SK-N-SH treated with all-trans-retinoic acid at 6 μM for 48 hours (cell line): ENCODE data around the gene PPEF1.

ENCODE experiments used
- ATAC-seq: fragments of 200-7000 bp; cut with Tn5 transposase; 3 replicates; pipeline ENCODE4 v1.9.1; 2020; ENCODE audit warnings: mild to moderate bottlenecking, moderate library complexity
- ARNTL ChIP-seq: fragments of 450-650 bp; formaldehyde crosslinking; IDR thresholded peaks from 2 replicates; pipeline ENCODE4 v1.5.0; 2020; ENCODE audit warnings: low read depth, mild to moderate bottlenecking, moderate library complexity, borderline replicate concordance
- BACH2 ChIP-seq: fragments of 250-450 bp; sonication (Bioruptor Pico); IDR thresholded peaks from 2 replicates; pipeline ENCODE4 v1.9.0; 2021; ENCODE audit warnings: mild to moderate bottlenecking, borderline replicate concordance
- CSDC2 ChIP-seq: fragments of 250-450 bp; sonication (Bioruptor Pico); IDR thresholded peaks from 2 replicates; pipeline ENCODE4 v1.5.0; 2020; ENCODE audit warnings: mild to moderate bottlenecking, moderate library complexity
- CSRNP3 ChIP-seq: fragments of 250-450 bp; sonication (Bioruptor Pico); IDR thresholded peaks from 2 replicates; pipeline ENCODE4 v1.5.1; 2021; ENCODE audit warnings: mild to moderate bottlenecking, moderate library complexity
- ESRRG ChIP-seq: fragments of 250-450 bp; sonication (Bioruptor Pico); IDR thresholded peaks from 2 replicates; pipeline ENCODE4 v1.6.1; 2021; ENCODE audit warnings: mild to moderate bottlenecking
- GLIS3 ChIP-seq: fragments of 250-450 bp; sonication (Bioruptor Pico); IDR thresholded peaks from 2 replicates; pipeline ENCODE4 v1.5.0; 2020; ENCODE audit warnings: mild to moderate bottlenecking, moderate library complexity
- ISL1 ChIP-seq: fragments of 250-450 bp; sonication (Bioruptor Pico); IDR thresholded peaks from 2 replicates; pipeline ENCODE4 v2.1.2; 2022; ENCODE audit warnings: mild to moderate bottlenecking, moderate library complexity
- OSR1 ChIP-seq: fragments of 250-450 bp; sonication (Bioruptor Pico); IDR thresholded peaks from 2 replicates; pipeline ENCODE4 v1.8.0; 2022; ENCODE audit warnings: moderate library complexity, mild to moderate bottlenecking, inconsistent platforms
- PATZ1 ChIP-seq: fragments of 250-450 bp; sonication (Bioruptor Pico); IDR thresholded peaks from 2 replicates; pipeline ENCODE4 v1.8.0; 2020; ENCODE audit warnings: mild to moderate bottlenecking, moderate library complexity, borderline replicate concordance
- PPARA ChIP-seq: fragments of 250-450 bp; sonication (Bioruptor Pico); IDR thresholded peaks from 2 replicates; pipeline ENCODE4 v1.5.0; 2020; ENCODE audit warnings: mild to moderate bottlenecking, borderline replicate concordance
- RARB ChIP-seq: fragments of 250-450 bp; sonication (Bioruptor Pico); IDR thresholded peaks from 2 replicates; pipeline ENCODE4 v1.8.0; 2021; ENCODE audit warnings: mild to moderate bottlenecking, moderate library complexity
- SNAI2 ChIP-seq: fragments of 250-450 bp; sonication (Bioruptor Pico); IDR thresholded peaks from 2 replicates; pipeline ENCODE4 v1.5.0; 2020; ENCODE audit warnings: mild to moderate bottlenecking, moderate library complexity
- TCF4 ChIP-seq: fragments of 250-450 bp; sonication (Bioruptor Pico); IDR thresholded peaks from 2 replicates; pipeline ENCODE4 v1.8.0; 2021; ENCODE audit warnings: mild to moderate bottlenecking, moderate library complexity, borderline replicate concordance
- TOX ChIP-seq: fragments of 250-450 bp; sonication (Bioruptor Pico); IDR thresholded peaks from 2 replicates; pipeline ENCODE4 v1.8.0; 2021; ENCODE audit warnings: mild to moderate bottlenecking, moderate library complexity, borderline replicate concordance
- ZC3H10 ChIP-seq: fragments of 250-450 bp; sonication (Bioruptor Pico); IDR thresholded peaks from 2 replicates; pipeline ENCODE4 v1.5.1; 2021; ENCODE audit warnings: mild to moderate bottlenecking, moderate library complexity
- ZFP3 ChIP-seq: fragments of 250-450 bp; sonication (Bioruptor Pico); IDR thresholded peaks from 2 replicates; pipeline ENCODE4 v1.5.0; 2020; ENCODE audit warnings: mild to moderate bottlenecking, moderate library complexity
- ZNF70 ChIP-seq: fragments of 450-650 bp; formaldehyde crosslinking; IDR thresholded peaks from 2 replicates; pipeline ENCODE4 v1.5.0; 2020; ENCODE audit warnings: mild to moderate bottlenecking, moderate library complexity
- ZNF8 ChIP-seq: fragments of 450-650 bp; formaldehyde crosslinking; IDR thresholded peaks from 2 replicates; pipeline ENCODE4 v1.5.0; 2020; ENCODE audit warnings: mild to moderate bottlenecking, moderate library complexity
- TF ChIP-seq, protein P1 (sequence below): fragments of 250-450 bp; sonication (Bioruptor Pico); IDR thresholded peaks from 2 replicates; pipeline ENCODE4 v1.5.1; 2020; ENCODE audit warnings: low read depth, mild to moderate bottlenecking, moderate library complexity
- TF ChIP-seq, protein P2 (sequence below): fragments of 250-450 bp; sonication (Bioruptor Pico); IDR thresholded peaks from 2 replicates; pipeline ENCODE4 v1.5.0; 2020; ENCODE audit warnings: mild to moderate bottlenecking, moderate library complexity
- TF ChIP-seq, protein P3 (sequence below): fragments of 250-450 bp; sonication (Bioruptor Pico); IDR thresholded peaks from 2 replicates; pipeline ENCODE4 v1.8.0; 2021; ENCODE audit warnings: low read depth, mild to moderate bottlenecking, moderate library complexity, borderline replicate concordance

The PPEF1 gene

DNA sequence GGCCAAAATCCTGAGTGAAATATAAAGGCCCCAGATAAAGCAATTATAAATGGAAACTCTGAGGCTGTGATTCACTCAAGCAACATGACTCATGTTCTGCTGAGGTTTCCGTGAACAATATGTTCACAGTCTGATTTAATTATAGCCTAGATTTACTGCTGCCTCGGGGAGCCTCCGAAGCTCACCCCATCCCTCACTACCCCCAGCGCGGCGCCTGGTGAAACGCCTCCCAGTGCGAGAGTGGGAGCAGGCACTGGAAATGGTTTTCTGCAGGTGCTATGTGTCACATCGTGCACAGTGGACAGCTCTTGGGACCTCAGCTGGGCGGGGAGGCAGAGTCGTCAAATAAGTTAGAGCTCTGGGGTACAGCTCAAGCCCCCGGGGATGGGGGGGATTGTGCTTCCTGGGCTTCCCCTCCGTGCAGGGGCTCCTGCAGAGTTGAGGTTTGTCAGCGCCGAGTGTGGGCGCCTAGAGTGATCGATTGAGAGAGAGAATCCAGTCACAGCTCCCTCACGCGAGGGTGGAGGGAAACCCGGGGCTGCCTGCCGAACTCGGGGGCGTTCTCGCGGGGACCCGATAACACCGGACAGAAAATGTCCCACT is 165.8 kb downstream of the PPEF1 start (continued):
- TF ChIP-seq, protein P1, sequence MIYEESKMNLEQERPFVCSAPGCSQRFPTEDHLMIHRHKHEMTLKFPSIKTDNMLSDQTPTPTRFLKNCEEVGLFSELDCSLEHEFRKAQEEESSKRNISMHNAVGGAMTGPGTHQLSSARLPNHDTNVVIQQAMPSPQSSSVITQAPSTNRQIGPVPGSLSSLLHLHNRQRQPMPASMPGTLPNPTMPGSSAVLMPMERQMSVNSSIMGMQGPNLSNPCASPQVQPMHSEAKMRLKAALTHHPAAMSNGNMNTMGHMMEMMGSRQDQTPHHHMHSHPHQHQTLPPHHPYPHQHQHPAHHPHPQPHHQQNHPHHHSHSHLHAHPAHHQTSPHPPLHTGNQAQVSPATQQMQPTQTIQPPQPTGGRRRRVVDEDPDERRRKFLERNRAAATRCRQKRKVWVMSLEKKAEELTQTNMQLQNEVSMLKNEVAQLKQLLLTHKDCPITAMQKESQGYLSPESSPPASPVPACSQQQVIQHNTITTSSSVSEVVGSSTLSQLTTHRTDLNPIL (CRISPR knock-in tag): 0 out of 2 replicates have a peak, but pooled peaks have one; percentile 72
- TF ChIP-seq RARB: no peak
- 0 out of 2 replicates have a peak, but pooled peaks have one; percentile 19 for TF ChIP-seq SNAI2 (CRISPR knock-in tag)
- TF ChIP-seq BACH2 (CRISPR knock-in tag): no peak

DNA sequence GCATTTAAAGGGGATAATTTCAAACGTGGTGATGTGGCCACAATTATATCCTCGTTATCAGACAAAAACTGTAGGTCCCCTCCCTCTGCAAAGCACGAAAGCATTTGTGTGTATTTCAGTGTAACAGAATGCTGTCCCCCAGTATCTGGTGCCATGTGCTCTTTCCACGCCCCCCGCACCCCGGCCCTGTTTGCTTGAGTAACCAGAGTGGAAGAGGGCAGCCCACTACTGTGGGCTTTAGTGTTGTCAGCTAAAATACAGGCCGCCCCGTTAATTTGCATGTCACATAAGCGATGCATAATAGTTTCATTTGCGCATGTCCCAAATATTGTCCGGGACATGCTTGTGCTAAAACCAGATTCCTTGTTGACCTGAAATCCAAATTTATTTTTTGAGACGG is 166.4 kb downstream of the PPEF1 start:
- no peak for ATAC-seq
- no peak for TF ChIP-seq ESRRG (CRISPR knock-in tag)
- TF ChIP-seq CSDC2 (CRISPR knock-in tag): no peak
- no peak for TF ChIP-seq ZNF8
- no peak for TF ChIP-seq RARB
- TF ChIP-seq CSRNP3 (CRISPR knock-in tag): no peak
- TF ChIP-seq PPARA (CRISPR knock-in tag): no peak
- TF ChIP-seq PATZ1 (CRISPR knock-in tag): no peak
- TF ChIP-seq TOX (CRISPR knock-in tag): no peak
- TF ChIP-seq, protein P2, sequence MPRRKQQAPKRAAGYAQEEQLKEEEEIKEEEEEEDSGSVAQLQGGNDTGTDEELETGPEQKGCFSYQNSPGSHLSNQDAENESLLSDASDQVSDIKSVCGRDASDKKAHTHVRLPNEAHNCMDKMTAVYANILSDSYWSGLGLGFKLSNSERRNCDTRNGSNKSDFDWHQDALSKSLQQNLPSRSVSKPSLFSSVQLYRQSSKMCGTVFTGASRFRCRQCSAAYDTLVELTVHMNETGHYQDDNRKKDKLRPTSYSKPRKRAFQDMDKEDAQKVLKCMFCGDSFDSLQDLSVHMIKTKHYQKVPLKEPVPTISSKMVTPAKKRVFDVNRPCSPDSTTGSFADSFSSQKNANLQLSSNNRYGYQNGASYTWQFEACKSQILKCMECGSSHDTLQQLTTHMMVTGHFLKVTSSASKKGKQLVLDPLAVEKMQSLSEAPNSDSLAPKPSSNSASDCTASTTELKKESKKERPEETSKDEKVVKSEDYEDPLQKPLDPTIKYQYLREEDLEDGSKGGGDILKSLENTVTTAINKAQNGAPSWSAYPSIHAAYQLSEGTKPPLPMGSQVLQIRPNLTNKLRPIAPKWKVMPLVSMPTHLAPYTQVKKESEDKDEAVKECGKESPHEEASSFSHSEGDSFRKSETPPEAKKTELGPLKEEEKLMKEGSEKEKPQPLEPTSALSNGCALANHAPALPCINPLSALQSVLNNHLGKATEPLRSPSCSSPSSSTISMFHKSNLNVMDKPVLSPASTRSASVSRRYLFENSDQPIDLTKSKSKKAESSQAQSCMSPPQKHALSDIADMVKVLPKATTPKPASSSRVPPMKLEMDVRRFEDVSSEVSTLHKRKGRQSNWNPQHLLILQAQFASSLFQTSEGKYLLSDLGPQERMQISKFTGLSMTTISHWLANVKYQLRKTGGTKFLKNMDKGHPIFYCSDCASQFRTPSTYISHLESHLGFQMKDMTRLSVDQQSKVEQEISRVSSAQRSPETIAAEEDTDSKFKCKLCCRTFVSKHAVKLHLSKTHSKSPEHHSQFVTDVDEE (CRISPR knock-in tag): no peak
- TF ChIP-seq GLIS3 (CRISPR knock-in tag): no peak
- no peak for TF ChIP-seq ZNF70 (CRISPR knock-in tag)
- TF ChIP-seq ZFP3 (CRISPR knock-in tag): no peak
- TF ChIP-seq, protein P3, sequence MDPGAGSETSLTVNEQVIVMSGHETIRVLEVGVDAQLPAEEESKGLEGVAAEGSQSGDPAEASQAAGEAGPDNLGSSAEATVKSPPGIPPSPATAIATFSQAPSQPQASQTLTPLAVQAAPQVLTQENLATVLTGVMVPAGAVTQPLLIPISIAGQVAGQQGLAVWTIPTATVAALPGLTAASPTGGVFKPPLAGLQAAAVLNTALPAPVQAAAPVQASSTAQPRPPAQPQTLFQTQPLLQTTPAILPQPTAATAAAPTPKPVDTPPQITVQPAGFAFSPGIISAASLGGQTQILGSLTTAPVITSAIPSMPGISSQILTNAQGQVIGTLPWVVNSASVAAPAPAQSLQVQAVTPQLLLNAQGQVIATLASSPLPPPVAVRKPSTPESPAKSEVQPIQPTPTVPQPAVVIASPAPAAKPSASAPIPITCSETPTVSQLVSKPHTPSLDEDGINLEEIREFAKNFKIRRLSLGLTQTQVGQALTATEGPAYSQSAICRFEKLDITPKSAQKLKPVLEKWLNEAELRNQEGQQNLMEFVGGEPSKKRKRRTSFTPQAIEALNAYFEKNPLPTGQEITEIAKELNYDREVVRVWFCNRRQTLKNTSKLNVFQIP: no peak
- no peak for TF ChIP-seq ARNTL (CRISPR knock-in tag)
- TF ChIP-seq SNAI2 (CRISPR knock-in tag): no peak
- TF ChIP-seq, protein P1 (CRISPR knock-in tag): no peak
- no peak for TF ChIP-seq TCF4 (CRISPR knock-in tag)

DNA sequence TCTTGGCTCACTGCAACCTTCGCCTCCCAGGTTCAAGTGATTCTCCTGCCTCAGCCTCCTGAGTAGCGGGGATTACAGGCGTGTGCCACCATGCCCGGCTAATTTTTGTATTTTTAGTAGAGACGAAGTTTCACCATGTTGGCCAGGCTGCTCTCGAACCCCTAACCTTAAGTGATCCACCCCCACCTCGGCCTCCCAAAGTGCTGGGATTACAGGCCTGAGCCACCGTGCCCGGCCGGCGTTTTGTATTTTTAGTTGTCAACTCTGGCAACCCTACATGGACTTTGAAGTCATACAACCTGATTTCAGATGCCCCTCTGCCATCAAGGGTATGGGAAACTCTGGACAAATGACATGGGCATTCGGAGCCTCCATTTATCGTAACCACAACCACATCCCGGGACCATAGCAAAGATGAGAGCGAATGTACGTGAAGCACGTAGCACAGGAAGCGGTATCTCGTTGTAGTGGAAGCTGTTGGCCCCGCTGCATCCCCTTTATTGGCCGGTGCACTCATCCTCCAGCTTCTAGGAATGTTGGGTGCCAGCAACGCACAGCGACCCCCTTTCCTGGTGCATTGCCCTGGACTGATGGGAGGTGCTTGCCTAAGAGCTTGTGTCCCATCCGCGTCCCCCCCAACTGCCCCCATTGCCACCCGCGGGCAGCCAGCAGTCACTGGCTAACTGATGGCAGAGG is 167.3 kb downstream of the PPEF1 start:
- TF ChIP-seq BACH2 (CRISPR knock-in tag) (no peak), ZNF70 (CRISPR knock-in tag) (no peak), ZC3H10 (no peak), TCF4 (CRISPR knock-in tag) (no peak), ISL1 (CRISPR knock-in tag) (no peak), SNAI2 (CRISPR knock-in tag) (no peak), ZNF8 (no peak), OSR1 (CRISPR knock-in tag) (no peak), ESRRG (CRISPR knock-in tag) (no peak)
- TF ChIP-seq, protein P3: no peak
- ATAC-seq: no peak
